Activated CD4-positive, alpha-beta memory T cell treated with anti-CD3 and anti-CD28 coated beads for 36 hours (primary cell): ENCODE data around the gene BTG4. TPM values are rescaled to one million over a fixed set of nuclear protein-coding genes. Genes with fewer than 3 reads are reported as not detected.

Experiments used
- CTCF ChIA-PET: fragments of 350-600 bp; sonication (Branson Sonifier 250); formaldehyde crosslinking; loops from one replicate; lab custom pipeline; 2021; ENCODE audit warnings: antibody characterized with exemption, inconsistent platforms; lab: Charles Lee
- POLR2A ChIA-PET: fragments of 350-600 bp; sonication (Branson Sonifier 250); formaldehyde crosslinking; loops from one replicate; lab custom pipeline; 2021; ENCODE audit warnings: antibody characterized with exemption; lab: Charles Lee
- DNase-seq: peaks from one replicate; pipeline ENCODE4 v3.0.0-alpha.2; 2020
- H3K27ac Mint-ChIP-seq: one replicate; pipeline ENCODE4 v1.8.0; 2021; ENCODE audit warnings: mixed read lengths
- H3K27me3 Mint-ChIP-seq: one replicate; pipeline ENCODE4 v1.8.0; 2021; ENCODE audit warnings: mixed read lengths
- H3K36me3 Mint-ChIP-seq: one replicate; pipeline ENCODE4 v1.8.0; 2021; ENCODE audit warnings: mixed read lengths
- H3K4me1 Mint-ChIP-seq: one replicate; pipeline ENCODE4 v1.8.0; 2021; ENCODE audit warnings: low read depth, mixed read lengths
- H3K4me3 Mint-ChIP-seq: one replicate; pipeline ENCODE4 v1.8.0; 2021; ENCODE audit warnings: mild to moderate bottlenecking, mixed read lengths
- H3K9me3 Mint-ChIP-seq: one replicate; pipeline ENCODE4 v1.8.0; 2021; ENCODE audit warnings: mixed read lengths
- intact Hi-C: fragments of 100-400 bp; cut with micrococcal nuclease; formaldehyde crosslinking; loops from one replicate; pipeline ENCODE4 v1.15.1; 2023
- total RNA-seq, 2 experiments: library from RNA; stranded (reverse); gene quantifications; one replicate each; pipeline ENCODE4 v1.2.3, GENCODE V29; 2021

BTG4 gene
- total RNA-seq, 2 experiments from 2014 or later: not detected

DNA sequence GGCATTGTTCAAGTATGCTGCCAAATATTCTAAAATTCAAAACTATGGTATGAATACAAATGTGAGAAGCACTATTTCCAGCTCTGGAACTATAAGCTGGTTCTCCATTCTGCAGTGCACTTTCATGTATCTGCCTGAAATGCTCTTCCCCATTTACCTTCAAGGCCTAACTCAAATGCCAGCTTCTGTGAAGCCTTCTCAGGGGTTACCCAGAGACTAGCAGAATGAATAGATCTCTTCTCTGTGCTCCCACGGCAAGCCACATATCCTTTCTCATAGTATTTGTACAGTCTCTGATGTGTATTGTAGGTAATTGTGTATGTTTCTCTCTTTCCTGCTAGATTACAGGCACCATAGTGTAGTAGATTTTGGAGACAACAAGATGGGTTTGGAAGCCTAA is 6.5 kb upstream of the BTG4 start:
- intact Hi-C loops: no loop called here
- no peak for DNase-seq
- Mint-ChIP-seq H3K27ac (no peak overlapping the region), H3K27me3 (peaks cover 23% of the 10 kb centered on the region), H3K36me3 (no peaks in the 10 kb centered on the region), H3K9me3 (no peaks in the 10 kb centered on the region), H3K4me1 (peaks cover 12% of the 10 kb centered on the region), H3K4me3 (no peak overlapping the region)
- CTCF ChIA-PET: no interaction called here
- POLR2A ChIA-PET: no interaction called here

GRCh38 chr11:111515591-111515990 is 3.4 kb upstream of the BTG4 start:
- Mint-ChIP-seq H3K4me1 (peaks cover 10% of the 10 kb centered on the region), H3K36me3 (no peaks in the 10 kb centered on the region), H3K9me3 (no peaks in the 10 kb centered on the region), H3K4me3 (no peak overlapping the region), H3K27ac (no peak overlapping the region), H3K27me3 (peaks cover 33% of the 10 kb centered on the region)
- CTCF ChIA-PET: no interaction called here
- intact Hi-C loops: no loop called here
- DNase-seq: no peak
- POLR2A ChIA-PET: no interaction called here

DNA sequence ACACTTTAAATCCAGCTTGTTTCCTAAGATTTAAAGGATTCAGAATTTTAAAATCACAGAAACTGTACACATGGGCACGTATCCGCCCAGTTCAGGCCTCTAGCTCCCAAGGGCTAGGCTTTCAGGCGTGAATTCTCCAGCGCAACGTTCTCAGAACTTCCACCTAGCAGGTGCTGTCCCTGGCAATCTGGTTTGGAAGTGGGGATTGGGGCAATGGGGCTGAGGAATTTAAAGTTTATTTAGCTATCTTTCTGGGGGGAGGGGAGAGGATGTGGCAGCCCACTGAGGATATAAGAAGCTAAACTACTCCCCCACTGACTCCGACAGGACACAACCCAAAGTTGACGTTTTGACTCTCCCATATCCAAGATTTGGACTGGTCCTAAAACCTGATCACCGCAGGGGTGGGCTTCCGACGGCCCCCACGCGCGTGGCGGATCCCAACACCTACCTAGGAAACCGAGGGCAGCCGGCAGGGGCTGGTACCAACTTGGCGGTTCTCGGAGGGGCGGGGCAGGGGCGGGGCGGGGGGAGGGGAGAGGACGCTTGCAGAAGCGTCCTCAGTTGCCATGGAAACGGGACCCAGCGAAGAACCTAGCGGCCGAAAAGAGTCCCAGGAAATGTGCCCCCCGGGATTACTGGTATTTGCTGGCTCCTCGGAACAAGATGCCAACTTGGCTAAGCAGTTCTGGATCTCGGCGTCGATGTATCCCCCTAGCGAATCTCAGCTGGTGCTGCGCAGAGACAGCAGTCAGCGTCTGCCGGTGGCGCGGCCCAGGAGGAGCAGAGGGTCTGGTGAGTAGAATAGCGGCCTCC is 2.2 kb upstream of the BTG4 start, which contains the start of gene HOATZ:
TSS of gene HOATZ (plus strand) at position 563 of the 816 bp plus-strand sequence. CDS start at position 570, 7 bp downstream.
- CTCF ChIA-PET: interaction anchor here (1.1 to 2.2 kb wide), 2 partner anchors 17 to 67 kb away, joined by 3 to 4 read pairs; no protein-coding TSS in a partner anchor

GRCh38 chr11:111513240-111513605 is 1.0 kb upstream of the BTG4 start:
- no peak overlapping the region for H3K4me3 Mint-ChIP-seq

More for the DNA sequence above, 2.2 kb upstream of the BTG4 start, which contains the start of gene HOATZ:
- Mint-ChIP-seq H3K27ac (no peak within 1 kb of the TSS), H3K36me3 (no peaks in the 10 kb centered on the region), H3K27me3 (peaks cover 37% of the 10 kb centered on the region), H3K9me3 (no peaks in the 10 kb centered on the region), H3K4me3 (no peak within 1 kb of the TSS), H3K4me1 (peaks cover 10% of the 10 kb centered on the region)
- DNase-seq: no peak
- intact Hi-C loops: no loop called here
- POLR2A ChIA-PET: no interaction called here

DNA sequence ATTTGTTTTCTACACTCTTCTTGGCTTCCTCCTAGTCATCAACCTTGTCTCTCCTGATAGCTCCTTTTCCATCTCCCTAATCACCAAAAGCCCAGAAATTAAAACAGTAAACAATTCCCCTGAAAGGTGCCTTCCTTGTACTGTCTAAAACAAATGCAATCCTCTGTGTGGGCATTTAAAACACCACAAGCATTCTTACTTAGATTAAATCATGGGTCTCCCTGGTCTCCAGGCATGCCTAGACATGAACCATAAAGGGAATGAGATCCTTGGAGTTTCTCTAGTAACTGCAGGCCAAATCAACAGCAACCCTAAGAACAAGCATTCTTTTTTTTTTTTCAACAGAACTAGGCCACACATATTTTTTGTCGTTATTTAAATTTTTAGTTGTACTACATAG is 1.9 kb downstream of the BTG4 start:
- intact Hi-C loops: no loop called here
- Mint-ChIP-seq H3K4me1 (peaks cover 10% of the 10 kb centered on the region), H3K36me3 (no peaks in the 10 kb centered on the region), H3K9me3 (no peaks in the 10 kb centered on the region), H3K4me3 (no peak overlapping the region), H3K27me3 (peaks cover 47% of the 10 kb centered on the region), H3K27ac (no peak overlapping the region)
- ChIA-PET POLR2A (no interaction called here), CTCF (interaction anchor here (0.6 kb wide), 1 partner anchor 63 kb away, joined by 3 read pairs; no protein-coding TSS in a partner anchor)
- no peak for DNase-seq

More at GRCh38 chr11:111513240-111513605, 1.0 kb upstream of the BTG4 start:
- H3K36me3 Mint-ChIP-seq: no peaks in the 10 kb centered on the region
- ChIA-PET CTCF (interaction anchor here (0.7 to 2.2 kb wide), 7 partner anchors 15 to 417 kb away, joined by 3 to 9 read pairs (median 3); no protein-coding TSS in a partner anchor), POLR2A (no interaction called here)
- H3K4me1 Mint-ChIP-seq: peaks cover 10% of the 10 kb centered on the region
- peaks cover 37% of the 10 kb centered on the region for H3K27me3 Mint-ChIP-seq
- intact Hi-C loops: loop anchor here (2.0 kb wide), 1 partner anchor 14 kb away; no protein-coding TSS in a partner anchor
- no peak overlapping the region for H3K27ac Mint-ChIP-seq
- DNase-seq: no peak
- H3K9me3 Mint-ChIP-seq: no peaks in the 10 kb centered on the region

DNA sequence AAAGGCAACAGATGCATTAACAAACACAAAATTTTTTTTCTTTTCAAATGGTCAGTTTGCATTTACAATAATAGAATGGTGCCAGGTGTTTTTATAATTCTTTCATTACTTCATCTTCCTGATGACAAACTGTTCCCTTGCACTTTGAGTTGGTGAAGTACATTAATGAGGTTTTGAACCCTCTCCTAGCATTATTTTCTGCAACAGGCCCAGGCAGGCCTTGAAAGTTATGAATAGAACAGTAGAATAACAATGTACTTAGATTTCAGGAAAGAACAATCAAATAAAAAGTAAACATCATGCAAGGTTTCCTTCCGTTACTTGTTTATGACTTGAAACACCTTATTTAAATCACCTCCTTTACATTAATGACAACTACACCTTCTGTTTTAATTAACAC is 9.6 kb downstream of the BTG4 start:
- H3K27ac Mint-ChIP-seq: no peak overlapping the region
- ChIA-PET CTCF (no interaction called here), POLR2A (no interaction called here)
- H3K27me3 Mint-ChIP-seq: peaks cover 34% of the 10 kb centered on the region
- H3K4me3 Mint-ChIP-seq: no peak overlapping the region
- H3K36me3 Mint-ChIP-seq: no peaks in the 10 kb centered on the region
- no peaks in the 10 kb centered on the region for H3K9me3 Mint-ChIP-seq
- no peak for DNase-seq
- no peaks in the 10 kb centered on the region for H3K4me1 Mint-ChIP-seq
- intact Hi-C loops: no loop called here

DNA sequence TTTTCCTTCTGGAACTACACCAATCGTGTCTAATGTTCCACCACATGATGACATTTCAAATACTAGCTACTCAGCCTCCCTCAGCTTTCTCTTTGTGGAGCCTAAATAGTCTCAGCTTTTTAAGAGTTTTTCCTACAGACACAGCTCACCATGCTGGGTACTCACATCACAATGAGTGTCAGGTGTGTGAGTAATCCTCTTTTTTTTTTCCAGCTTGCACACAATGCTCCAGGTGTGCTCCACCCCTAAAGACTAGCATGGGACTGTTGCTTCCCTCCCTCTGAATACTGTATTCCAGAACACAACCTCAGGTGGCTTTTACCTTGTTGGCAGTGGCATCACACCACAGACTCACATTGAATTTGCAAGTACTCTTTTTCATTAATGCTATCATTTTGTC is 11.7 kb downstream of the BTG4 start:
- no peak for DNase-seq
- intact Hi-C loops: no loop called here
- ChIA-PET CTCF (no interaction called here), POLR2A (no interaction called here)
- H3K27ac Mint-ChIP-seq: no peak overlapping the region
- no peaks in the 10 kb centered on the region for H3K36me3 Mint-ChIP-seq
- H3K9me3 Mint-ChIP-seq: no peaks in the 10 kb centered on the region
- no peak overlapping the region for H3K4me3 Mint-ChIP-seq
- H3K27me3 Mint-ChIP-seq: peaks cover 32% of the 10 kb centered on the region
- no peaks in the 10 kb centered on the region for H3K4me1 Mint-ChIP-seq

DNA sequence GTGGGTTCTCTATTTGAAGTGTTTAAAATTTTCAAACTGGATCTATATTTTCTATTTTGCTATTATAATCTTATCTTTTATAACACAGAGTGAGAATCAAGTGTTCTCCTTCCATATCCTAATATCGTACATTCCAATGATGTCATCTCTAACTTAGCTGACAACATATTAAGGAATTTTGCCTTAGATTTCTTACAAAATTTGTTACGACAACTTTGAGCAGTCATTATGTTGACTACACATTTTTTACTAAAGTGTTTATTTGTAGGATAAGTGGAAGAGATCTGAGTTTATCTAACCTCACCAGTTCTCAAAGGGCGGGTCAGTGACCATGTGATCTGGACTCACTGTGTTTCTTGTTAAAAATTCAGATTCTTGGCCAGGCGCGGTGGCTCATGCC is 12.7 kb downstream of the BTG4 start:
- Mint-ChIP-seq H3K27me3 (peaks cover 33% of the 10 kb centered on the region), H3K4me1 (no peaks in the 10 kb centered on the region), H3K9me3 (no peaks in the 10 kb centered on the region), H3K36me3 (no peaks in the 10 kb centered on the region), H3K4me3 (no peak overlapping the region), H3K27ac (no peak overlapping the region)
- ChIA-PET CTCF (no interaction called here), POLR2A (no interaction called here)
- intact Hi-C loops: no loop called here
- DNase-seq: no peak

- H3K36me3 Mint-ChIP-seq: no peaks in the 10 kb centered on the region
- POLR2A ChIA-PET: no interaction called here
Measured at GRCh38 chr11:111494040-111494439, 18.1 kb downstream of the BTG4 start.

GRCh38 chr11:111490496-111490895 is 21.7 kb downstream of the BTG4 start:
- intact Hi-C loops: no loop called here
- H3K27me3 Mint-ChIP-seq: peaks cover 26% of the 10 kb centered on the region
- H3K27ac Mint-ChIP-seq: no peak overlapping the region
- H3K36me3 Mint-ChIP-seq: no peaks in the 10 kb centered on the region
- DNase-seq: no peak
- ChIA-PET POLR2A (no interaction called here), CTCF (no interaction called here)
- H3K4me3 Mint-ChIP-seq: no peak overlapping the region
- no peaks in the 10 kb centered on the region for H3K4me1 Mint-ChIP-seq
- H3K9me3 Mint-ChIP-seq: peaks cover 9% of the 10 kb centered on the region

More at GRCh38 chr11:111494040-111494439, 18.1 kb downstream of the BTG4 start:
- DNase-seq: no peak
- Mint-ChIP-seq H3K27ac (no peak overlapping the region), H3K4me1 (no peaks in the 10 kb centered on the region), H3K9me3 (no peaks in the 10 kb centered on the region), H3K4me3 (no peak overlapping the region), H3K27me3 (peaks cover 28% of the 10 kb centered on the region)
- CTCF ChIA-PET: no interaction called here
- intact Hi-C loops: no loop called here

DNA sequence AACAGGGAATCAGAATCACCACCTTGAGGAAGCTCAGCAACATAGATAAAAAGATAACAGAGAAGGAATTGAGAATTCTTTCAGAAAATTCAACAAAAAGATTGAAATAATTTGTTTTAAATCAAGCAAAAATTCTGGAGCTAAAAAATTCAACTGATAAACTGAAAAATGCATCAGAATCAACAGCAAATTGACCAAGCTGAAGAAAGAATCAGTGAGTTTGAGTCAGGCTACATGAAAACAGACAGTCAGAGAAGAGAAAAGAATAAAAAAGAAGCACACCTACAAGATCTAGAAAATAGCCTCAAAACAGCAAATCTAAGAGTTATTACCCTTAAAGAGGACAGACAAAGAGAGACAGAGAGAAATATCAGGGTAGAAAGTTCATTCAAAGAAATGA is 28.8 kb downstream of the BTG4 start:
- Mint-ChIP-seq H3K4me1 (no peaks in the 10 kb centered on the region), H3K4me3 (no peak overlapping the region), H3K27ac (no peak overlapping the region), H3K27me3 (peaks cover 28% of the 10 kb centered on the region), H3K9me3 (peaks cover 28% of the 10 kb centered on the region), H3K36me3 (no peaks in the 10 kb centered on the region)
- intact Hi-C loops: no loop called here
- ChIA-PET POLR2A (no interaction called here), CTCF (no interaction called here)
- no peak for DNase-seq

DNA sequence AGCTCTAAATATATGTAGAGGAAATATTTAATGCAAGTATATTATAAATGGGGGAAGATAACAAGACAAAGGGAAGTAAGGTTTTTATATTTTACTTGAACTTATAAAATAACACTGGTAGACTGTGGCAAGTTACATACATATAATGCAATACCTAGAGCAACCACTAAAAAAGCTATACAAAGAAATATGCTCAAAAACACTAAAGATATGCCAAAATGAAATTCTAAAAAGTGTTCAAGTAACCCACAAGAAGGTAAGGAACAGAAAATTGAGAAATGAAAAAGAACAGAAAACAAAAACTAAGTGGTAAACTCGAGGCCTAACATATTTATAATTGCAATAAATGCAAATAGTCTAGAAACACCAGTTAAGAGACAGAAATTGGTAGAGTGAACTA is 32.5 kb downstream of the BTG4 start:
- H3K27ac Mint-ChIP-seq: no peak overlapping the region
- no peaks in the 10 kb centered on the region for H3K36me3 Mint-ChIP-seq
- intact Hi-C loops: no loop called here
- H3K4me3 Mint-ChIP-seq: no peak overlapping the region
- no peak for DNase-seq
- ChIA-PET POLR2A (no interaction called here), CTCF (interaction anchor here (1.5 kb wide), 2 partner anchors 25 to 33 kb away, joined by 3 to 7 read pairs; no protein-coding TSS in a partner anchor)
- peaks cover 32% of the 10 kb centered on the region for H3K27me3 Mint-ChIP-seq
- H3K9me3 Mint-ChIP-seq: peaks cover 19% of the 10 kb centered on the region
- no peaks in the 10 kb centered on the region for H3K4me1 Mint-ChIP-seq
